Right cardiac atrium (tissue), 5 donors: ENCODE results near the gene UBTD2. TPM values are rescaled to one million over a fixed set of nuclear protein-coding genes. Genes with fewer than 3 reads are reported as not detected.
A peak's percentile ranks its signal among the peaks of the same experiment; 100 is the strongest.
"Not testable (repeated sequence)": the region's sequence is repeated elsewhere in the genome, so short reads cannot be mapped to it uniquely, and the experiment has no call there.

ENCODE experiments used
- ATAC-seq, 2 donors: fragments of 200-7000 bp; cut with Tn5 transposase; one replicate each; pipeline versions ENCODE4 v1.8.0 to v1.9.1; 2020; ENCODE audit warnings: moderate library complexity in 2 of 2, mild to moderate bottlenecking in 1 of 2
- DNase-seq, 3 donors: peaks; one replicate each; pipeline ENCODE4 v3.0.0-alpha.2; 2020
- H3K27ac ChIP-seq: one replicate; pipeline ENCODE4 v1.5.1; 2013; ENCODE audit warnings: mild to moderate bottlenecking, low read length, control low read depth, moderate library complexity
- H3K27me3 ChIP-seq: one replicate; pipeline ENCODE4 v1.6.1; 2013; ENCODE audit not compliant: control insufficient read depth, insufficient read depth
- H3K4me1 ChIP-seq: one replicate; pipeline ENCODE4 v1.6.1; 2013; ENCODE audit warnings: low read length; ENCODE audit not compliant: control insufficient read depth, insufficient read depth
- H3K4me3 ChIP-seq: one replicate; pipeline ENCODE4 v1.5.1; 2013; ENCODE audit warnings: low read length, control low read depth
- H3K9me3 ChIP-seq: one replicate; pipeline ENCODE4 v1.6.1; 2013; ENCODE audit warnings: low read length; ENCODE audit not compliant: control insufficient read depth
- WGBS: extraction: QIAGEN DNeasy Blood & Tissue Kit; methylation state at CpG from one replicate; pipeline ENCODE4 v1.1.7; 2013; 5-methylcytosine and 5-hydroxymethylcytosine counted together
- intact Hi-C, 4 donors: fragments of 100-400 bp; cut with DNase I; formaldehyde crosslinking; loops; one replicate each; pipeline versions ENCODE4 v1.11.0 to v1.14.0; 2022 to 2023
- polyA plus RNA-seq: library from polyadenylated mRNA; stranded (reverse); fragments of 200-250 nt; gene quantifications from one replicate; pipeline ENCODE4 v1.2.3, GENCODE V29; 2013
- total RNA-seq, 4 donors: library from RNA; stranded (reverse); fragmentation: NEBNext Ultra II Directional; extraction: Animal tissue kit (Norgen Biotek cat#: 25700); gene quantifications; one replicate each; pipeline ENCODE4 v1.2.1, GENCODE V29; 2021
- donor health status: healthy with polysubstance abuse.
- donor health status: DM: no; HTN: yes; CAD: no.
- donor health status: DM: no; HTN: no; CAD: no.
- donor health status: DM: no; HTN: yes; CAD: no; lungs with severe emphysema.
- donor health status: DM: yes; HTN: yes; CAD: no.

UBTD2 gene
- total and polyA plus RNA-seq, 5 donors = 8.1 to 11.4 (median 10.4) TPM

- H3K4me1 ChIP-seq, ATAC-seq, H3K27me3 ChIP-seq, DNase-seq, H3K9me3 ChIP-seq, H3K27ac ChIP-seq, H3K4me3 ChIP-seq: not testable (repeated sequence)
- intact Hi-C loops = loop anchor here in 1 of 4 donors (10.0 kb wide), 2 partner anchors 107 to 187 kb away; partner anchors contain the start of gene STK10
- 85% methylated on average over 5 of the region's 5 CpGs for WGBS
These were observed 8.3 kb upstream of the UBTD2 start for GRCh38 chr5:172291837-172292236.

- no peak for ATAC-seq
- no peak for DNase-seq
- 94% methylated on average over 4 of the region's 4 CpGs for WGBS
- Histone ChIP-seq H3K4me3 (no peak overlapping the region), H3K4me1 (no peaks in the 10 kb centered on the region), H3K27ac (no peak overlapping the region), H3K27me3 (no peaks in the 10 kb centered on the region), H3K9me3 (no peaks in the 10 kb centered on the region)
- intact Hi-C loops = loop anchor here in 1 of 4 donors (10.0 kb wide), 2 partner anchors 104 to 184 kb away; partner anchors contain the start of gene STK10
These were observed 4.9 kb upstream of the UBTD2 start for GRCh38 chr5:172288465-172288864.

- 94% methylated on average over 3 of the region's 3 CpGs for WGBS
- intact Hi-C loops = loop anchor here in 1 of 4 donors (10.0 kb wide), 2 partner anchors 102 to 182 kb away; partner anchors contain the start of gene STK10
- not testable (repeated sequence) for DNase-seq, H3K4me3 ChIP-seq, H3K9me3 ChIP-seq, H3K27me3 ChIP-seq, H3K27ac ChIP-seq, H3K4me1 ChIP-seq, ATAC-seq
These were observed 3.6 kb upstream of the UBTD2 start for GRCh38 chr5:172287140-172287539.

GRCh38 chr5:172285226-172286143, 1.9 kb upstream of the UBTD2 start:
- DNase-seq = no peak
- Histone ChIP-seq H3K4me1 (no peaks in the 10 kb centered on the region), H3K27me3 (no peaks in the 10 kb centered on the region), H3K4me3 (peak overlapping the region; percentile 79), H3K27ac (no peak overlapping the region), H3K9me3 (no peaks in the 10 kb centered on the region)
- WGBS = 50% methylated on average over 15 of the region's 15 CpGs
- ATAC-seq = no peak
- intact Hi-C loops = loop anchor here in 1 of 4 donors (10.0 kb wide), 2 partner anchors 101 to 181 kb away; partner anchors contain the start of gene STK10

GRCh38 chr5:172284611-172284980, 1.0 kb upstream of the UBTD2 start:
- Histone ChIP-seq H3K27me3 (no peaks in the 10 kb centered on the region), H3K27ac (peak overlapping the region; percentile 95), H3K9me3 (no peaks in the 10 kb centered on the region), H3K4me1 (no peaks in the 10 kb centered on the region), H3K4me3 (peak overlapping the region; percentile 79)
- WGBS = 4% methylated on average over 11 of the region's 11 CpGs
- ATAC-seq = peak; percentile 11 to 52
- DNase-seq = no peak
- intact Hi-C loops = loop anchor here in 2 of 4 donors (5.0 to 10.0 kb wide), 4 partner anchors 97 to 180 kb away; partner anchors contain the start of gene STK10 (in 2 of the 2)

GRCh38 chr5:172283862-172284610, 472 bp upstream of the UBTD2 start:
- peak overlapping the region; percentile 79 for H3K4me3 ChIP-seq
- under 1% methylated on average over 79 of the region's 79 CpGs for WGBS
- intact Hi-C loops = loop anchor here in 2 of 4 donors (5.0 to 10.0 kb wide), 4 partner anchors 97 to 179 kb away; partner anchors contain the start of gene STK10 (in 2 of the 2)
- no peaks in the 10 kb centered on the region for H3K9me3 ChIP-seq
- no peaks in the 10 kb centered on the region for H3K27me3 ChIP-seq
- peak overlapping the region; percentile 99 for H3K27ac ChIP-seq
- no peaks in the 10 kb centered on the region for H3K4me1 ChIP-seq
- DNase-seq = peak; percentile 88 to 95 (median 95)
- peak; percentile 94 to 96 for ATAC-seq

GRCh38 chr5:172282272-172283019, 1.1 kb downstream of the UBTD2 start:
- H3K9me3 ChIP-seq = no peaks in the 10 kb centered on the region
- WGBS = 10% methylated on average over 13 of the region's 13 CpGs
- ATAC-seq (no peak), DNase-seq (no peak)
- no peaks in the 10 kb centered on the region for H3K4me1 ChIP-seq
- peak overlapping the region; percentile 79 for H3K4me3 ChIP-seq
- intact Hi-C loops = loop anchor here in 2 of 4 donors (5.0 to 10.0 kb wide), 4 partner anchors 95 to 178 kb away; partner anchors contain the start of gene STK10 (in 2 of the 2)
- peak overlapping the region; percentile 99 for H3K27ac ChIP-seq
- H3K27me3 ChIP-seq = no peaks in the 10 kb centered on the region

- Histone ChIP-seq H3K9me3 (no peaks in the 10 kb centered on the region), H3K27ac (no peak overlapping the region), H3K4me3 (no peak overlapping the region), H3K27me3 (no peaks in the 10 kb centered on the region), H3K4me1 (no peaks in the 10 kb centered on the region)
- intact Hi-C loops = loop anchor here in 2 of 4 donors (5.0 to 10.0 kb wide), 4 partner anchors 94 to 177 kb away; partner anchors contain the start of gene STK10 (in 2 of the 2)
- ATAC-seq (no peak), DNase-seq (no peak)
- WGBS = 86% methylated on average over 6 of the region's 6 CpGs
These were observed 2.2 kb downstream of the UBTD2 start for GRCh38 chr5:172281346-172281745.

- intact Hi-C loops = loop anchor here in 2 of 4 donors (5.0 to 10.0 kb wide), 4 partner anchors 94 to 176 kb away; partner anchors contain the start of gene STK10 (in 2 of the 2)
- Histone ChIP-seq H3K4me3 (no peak overlapping the region), H3K9me3 (no peaks in the 10 kb centered on the region), H3K4me1 (no peaks in the 10 kb centered on the region), H3K27ac (no peak overlapping the region), H3K27me3 (no peaks in the 10 kb centered on the region)
- DNase-seq = no peak
- 58% methylated on average over 4 of the region's 4 CpGs for WGBS
- ATAC-seq = no peak
These were observed 2.6 kb downstream of the UBTD2 start for GRCh38 chr5:172280929-172281328.

- ATAC-seq = no peak
- H3K27ac ChIP-seq = no peak overlapping the region
- 94% methylated on average over 5 of the region's 5 CpGs for WGBS
- no peaks in the 10 kb centered on the region for H3K27me3 ChIP-seq
- no peaks in the 10 kb centered on the region for H3K4me1 ChIP-seq
- intact Hi-C loops = loop anchor here in 2 of 4 donors (5.0 to 10.0 kb wide), 4 partner anchors 93 to 176 kb away; partner anchors contain the start of gene STK10 (in 2 of the 2)
- no peak for DNase-seq
- no peak overlapping the region for H3K4me3 ChIP-seq
- no peaks in the 10 kb centered on the region for H3K9me3 ChIP-seq
These were observed 3.2 kb downstream of the UBTD2 start for GRCh38 chr5:172280317-172280716.
